Raji (cell line): ENCODE data around the gene NR2F1.

Experiments
- POLR2A ChIP-seq: IDR thresholded peaks from 2 replicates; pipeline ENCODE4 v1.6.1; 2011; ENCODE audit warnings: low read depth, low read length, control low read depth; ENCODE audit not compliant: insufficient read depth

NR2F1 gene

DNA sequence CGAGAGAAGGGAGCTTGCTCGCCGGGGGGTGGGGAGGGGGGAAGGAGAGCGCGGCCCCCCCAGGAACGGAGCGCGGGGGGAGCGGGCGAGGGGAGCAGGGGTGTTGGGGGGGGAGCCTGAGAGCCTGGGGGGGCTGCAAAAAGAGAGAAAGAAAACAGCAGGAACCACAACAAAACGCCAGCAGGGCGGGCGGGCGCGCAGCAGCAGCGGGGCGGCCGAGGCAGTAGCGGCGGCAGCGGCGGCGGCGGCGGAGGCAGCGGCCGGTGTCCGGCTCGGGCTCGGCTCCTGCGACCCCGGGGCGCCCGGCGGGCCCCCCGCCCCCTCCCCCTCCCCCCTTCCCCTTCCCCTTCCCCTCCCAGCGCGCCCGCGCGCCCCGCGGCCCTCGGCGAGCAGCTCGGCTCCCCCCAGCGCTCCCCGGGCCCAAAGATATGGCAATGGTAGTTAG lies 1.6 kb downstream of the NR2F1 start:
- no peak for TF ChIP-seq POLR2A

DNA sequence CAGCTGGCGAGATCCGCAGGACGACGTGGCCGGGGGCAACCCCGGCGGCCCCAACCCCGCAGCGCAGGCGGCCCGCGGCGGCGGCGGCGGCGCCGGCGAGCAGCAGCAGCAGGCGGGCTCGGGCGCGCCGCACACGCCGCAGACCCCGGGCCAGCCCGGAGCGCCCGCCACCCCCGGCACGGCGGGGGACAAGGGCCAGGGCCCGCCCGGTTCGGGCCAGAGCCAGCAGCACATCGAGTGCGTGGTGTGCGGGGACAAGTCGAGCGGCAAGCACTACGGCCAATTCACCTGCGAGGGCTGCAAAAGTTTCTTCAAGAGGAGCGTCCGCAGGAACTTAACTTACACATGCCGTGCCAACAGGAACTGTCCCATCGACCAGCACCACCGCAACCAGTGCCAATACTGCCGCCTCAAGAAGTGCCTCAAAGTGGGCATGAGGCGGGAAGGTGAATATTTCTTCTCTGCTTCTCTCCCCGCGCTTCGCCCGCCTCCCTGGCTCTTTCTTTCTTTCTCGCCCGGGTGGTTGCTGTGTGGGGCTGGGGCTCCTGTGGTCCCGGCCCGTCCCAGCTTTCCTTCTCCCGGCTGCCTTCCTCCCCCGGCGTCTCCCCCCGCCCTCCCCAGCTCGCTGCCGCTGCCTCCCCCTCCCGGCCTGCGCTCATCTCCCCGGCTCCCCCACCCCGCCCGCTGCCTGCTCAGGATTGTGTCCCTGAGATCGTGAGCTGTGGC lies 2.2 kb downstream of the NR2F1 start:
- no peak for TF ChIP-seq POLR2A

DNA sequence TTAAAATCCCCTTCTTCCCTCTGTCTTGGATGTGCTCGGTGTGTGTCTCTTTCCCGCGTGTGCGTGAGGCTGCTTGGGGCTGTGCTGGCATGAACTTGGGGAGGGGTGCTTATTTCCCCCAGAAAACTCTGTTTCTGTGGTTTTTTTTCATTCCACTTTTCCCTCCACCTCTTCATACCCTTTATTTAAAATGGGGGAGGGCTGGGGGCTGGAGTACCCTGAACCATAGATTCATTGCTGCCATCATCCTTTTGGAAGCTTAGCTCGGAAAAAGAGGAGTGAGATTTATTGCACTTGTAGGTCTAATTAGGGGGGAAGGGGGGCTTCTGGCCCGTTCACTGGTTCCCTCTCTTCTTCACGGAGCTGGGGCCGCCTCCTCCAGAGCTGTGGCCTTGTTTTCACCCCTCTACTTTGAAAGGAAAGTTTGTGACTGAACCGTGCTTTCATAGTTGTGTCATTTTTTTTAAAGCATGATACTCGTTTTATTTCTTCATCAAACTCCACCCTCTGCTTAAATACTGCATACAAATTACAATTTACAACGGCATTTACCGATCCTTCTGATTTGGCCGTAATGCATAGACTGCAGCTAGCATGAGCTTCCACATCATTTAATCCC lies 2.9 kb downstream of the NR2F1 start:
- TF ChIP-seq POLR2A, result no peak

DNA sequence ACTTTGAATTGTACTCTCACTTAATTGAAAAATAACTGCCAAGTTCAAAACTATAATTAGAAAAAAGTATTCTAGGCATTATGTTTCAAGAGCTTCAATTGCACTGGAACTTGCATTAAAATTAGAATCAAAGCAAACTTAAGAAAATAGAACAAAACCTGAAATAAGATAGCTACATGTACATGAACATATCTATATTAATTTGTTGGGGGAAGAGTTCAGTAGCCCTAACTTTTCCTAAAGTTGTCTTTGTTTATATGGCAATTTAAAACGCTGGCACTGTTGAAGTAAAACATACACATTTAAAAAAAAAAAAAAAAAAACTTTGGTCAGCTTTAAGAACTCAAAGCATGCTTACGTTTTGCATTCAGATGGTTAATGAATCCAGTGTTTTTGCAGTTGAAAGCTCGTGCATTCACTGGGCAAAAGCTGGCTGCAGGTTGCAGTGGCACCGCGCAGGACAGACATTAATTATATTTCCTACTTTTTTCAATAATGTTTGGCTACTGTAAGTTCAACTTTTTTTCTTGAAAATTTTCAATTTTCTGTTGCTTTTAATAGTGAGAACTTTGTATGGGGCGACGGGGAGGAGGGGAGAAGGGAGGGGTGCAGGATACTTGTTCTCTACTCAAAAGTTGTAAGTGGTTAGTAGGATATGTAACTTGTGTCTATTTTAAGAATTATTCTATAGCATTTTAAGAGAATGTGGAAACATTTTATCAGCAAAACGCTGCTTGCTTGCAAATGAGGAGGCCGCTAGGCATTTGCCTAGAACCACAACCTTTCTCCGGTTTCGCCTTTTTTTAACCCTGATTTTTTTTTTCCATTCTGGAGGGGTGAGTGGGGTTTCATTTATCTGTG lies 3.9 kb downstream of the NR2F1 start:
- no peak for TF ChIP-seq POLR2A

DNA sequence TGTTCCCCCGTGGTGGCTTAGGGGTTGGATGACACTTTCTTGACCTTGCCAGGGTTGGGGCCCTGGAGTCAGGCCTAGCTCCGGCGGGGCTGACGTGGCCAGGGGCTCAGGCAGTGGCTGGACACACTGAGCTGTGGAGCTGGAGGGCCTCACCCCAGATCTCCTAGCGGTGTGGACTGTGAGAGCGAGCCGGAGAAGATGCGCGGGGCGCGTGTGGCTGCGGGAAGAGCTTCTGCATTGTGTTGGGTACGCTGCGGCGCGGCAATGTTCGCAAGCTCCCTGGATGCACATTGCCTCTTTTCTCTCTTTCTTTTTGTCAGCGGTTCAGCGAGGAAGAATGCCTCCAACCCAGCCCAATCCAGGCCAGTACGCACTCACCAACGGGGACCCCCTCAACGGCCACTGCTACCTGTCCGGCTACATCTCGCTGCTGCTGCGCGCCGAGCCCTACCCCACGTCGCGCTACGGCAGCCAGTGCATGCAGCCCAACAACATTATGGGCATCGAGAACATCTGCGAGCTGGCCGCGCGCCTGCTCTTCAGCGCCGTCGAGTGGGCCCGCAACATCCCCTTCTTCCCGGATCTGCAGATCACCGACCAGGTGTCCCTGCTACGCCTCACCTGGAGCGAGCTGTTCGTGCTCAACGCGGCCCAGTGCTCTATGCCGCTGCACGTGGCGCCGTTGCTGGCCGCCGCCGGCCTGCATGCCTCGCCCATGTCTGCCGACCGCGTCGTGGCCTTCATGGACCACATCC lies 4.8 kb downstream of the NR2F1 start:
- no peak for TF ChIP-seq POLR2A

DNA sequence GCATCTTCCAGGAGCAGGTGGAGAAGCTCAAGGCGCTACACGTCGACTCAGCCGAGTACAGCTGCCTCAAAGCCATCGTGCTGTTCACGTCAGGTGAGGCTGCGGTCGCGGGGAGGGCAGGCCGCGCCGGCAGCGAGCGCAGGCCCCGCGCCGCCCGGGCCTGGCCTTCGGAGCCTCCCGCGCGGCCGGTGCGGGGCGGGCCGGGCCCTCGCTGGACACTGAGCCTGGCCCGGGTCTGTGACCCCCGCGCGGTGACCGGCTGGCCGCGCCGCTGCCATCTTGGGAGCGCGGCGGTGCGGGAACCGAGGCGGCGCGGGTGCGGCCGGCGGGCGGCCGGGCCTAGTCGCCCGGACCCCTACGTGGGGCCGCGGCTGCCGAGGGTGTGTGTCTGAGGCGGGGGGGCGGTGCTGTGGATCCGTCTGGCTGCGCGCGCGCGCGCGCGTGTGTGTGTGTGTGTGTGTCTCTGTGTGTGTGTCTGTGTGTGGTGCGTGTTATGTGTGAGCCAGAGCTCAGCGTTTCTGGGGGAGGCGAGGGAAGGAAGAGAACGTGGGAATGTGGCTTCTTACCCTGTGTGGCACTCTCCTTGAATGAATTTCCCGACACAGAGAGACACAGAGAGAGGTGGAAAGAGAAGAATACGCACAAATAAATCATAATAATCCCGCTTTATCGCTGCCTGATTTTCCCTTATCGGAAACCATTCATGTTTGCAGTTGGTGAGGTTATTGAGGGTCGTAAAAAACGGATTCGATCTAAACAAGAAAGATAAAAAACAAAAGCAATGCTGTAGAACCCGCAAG lies 5.5 kb downstream of the NR2F1 start:
- no peak for TF ChIP-seq POLR2A

DNA sequence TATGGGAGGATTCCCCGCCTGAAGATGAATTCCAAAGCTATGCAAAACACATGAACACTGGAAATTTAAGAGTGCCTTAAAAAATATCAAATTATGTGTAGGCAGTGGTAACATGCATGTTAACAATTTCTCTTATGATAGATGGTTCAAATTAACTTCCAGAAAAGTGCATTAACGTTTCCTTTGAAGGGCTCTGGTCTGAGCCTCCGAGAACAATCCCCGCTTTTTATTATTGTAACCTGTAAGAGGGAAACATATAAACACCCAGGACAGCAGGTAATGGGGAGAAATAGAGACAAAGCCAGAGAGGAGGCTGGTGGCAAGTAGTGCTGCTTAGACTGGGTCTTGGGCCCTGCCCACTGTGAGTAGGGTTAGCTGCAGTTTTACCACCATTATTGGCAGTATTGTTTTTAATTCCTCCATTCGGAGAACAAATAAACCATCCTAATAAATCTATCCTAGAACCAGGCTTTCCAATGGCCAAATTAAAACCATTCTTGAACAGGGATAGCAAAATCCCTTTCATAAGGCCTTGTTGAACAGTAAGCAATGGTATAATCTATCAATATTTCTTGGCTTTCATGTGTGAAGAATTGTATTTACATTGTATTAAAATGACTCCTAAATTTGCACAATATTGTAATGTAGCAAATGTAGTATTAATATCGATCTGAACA lies 6.3 kb downstream of the NR2F1 start:
- TF ChIP-seq POLR2A, result no peak

DNA sequence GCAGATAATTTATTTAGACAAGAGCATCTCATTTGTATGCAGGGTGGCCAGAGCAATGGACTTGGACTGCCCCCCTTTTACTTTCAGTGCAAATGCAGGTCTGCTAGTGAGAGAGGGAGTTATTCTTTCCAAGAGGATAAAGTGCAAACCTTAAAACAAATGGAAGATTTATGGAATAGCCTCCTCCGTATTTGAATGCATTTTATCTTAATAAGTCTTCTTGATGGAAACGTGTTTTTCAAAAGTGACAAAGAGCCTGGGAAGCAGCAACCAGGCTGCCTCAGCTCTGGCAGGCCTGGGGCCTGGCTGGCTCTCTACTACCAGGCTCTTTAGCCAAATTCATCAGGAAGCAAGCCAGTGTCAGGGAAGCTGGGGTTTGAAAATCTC lies 6.8 kb downstream of the NR2F1 start:
- TF ChIP-seq POLR2A, result no peak

DNA sequence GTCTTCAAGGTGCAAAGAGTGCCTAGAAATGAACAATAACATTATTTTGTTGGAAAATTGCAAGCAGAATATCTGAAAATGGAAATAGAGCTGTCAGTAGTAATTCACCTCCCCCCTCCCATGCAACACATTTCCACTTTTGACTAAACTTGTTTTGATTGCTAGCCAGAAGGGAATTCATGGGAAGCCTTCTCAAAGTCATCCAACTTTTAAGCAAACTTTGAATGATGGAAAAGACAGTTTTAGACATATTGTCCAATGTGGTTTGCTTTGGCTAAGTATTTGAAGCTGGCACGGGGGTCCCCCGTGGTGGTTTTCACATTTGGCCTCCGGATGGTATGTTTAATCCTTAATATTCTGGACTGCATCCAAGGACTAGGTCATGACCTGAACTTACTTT lies 7.5 kb downstream of the NR2F1 start:
- no peak for TF ChIP-seq POLR2A

DNA sequence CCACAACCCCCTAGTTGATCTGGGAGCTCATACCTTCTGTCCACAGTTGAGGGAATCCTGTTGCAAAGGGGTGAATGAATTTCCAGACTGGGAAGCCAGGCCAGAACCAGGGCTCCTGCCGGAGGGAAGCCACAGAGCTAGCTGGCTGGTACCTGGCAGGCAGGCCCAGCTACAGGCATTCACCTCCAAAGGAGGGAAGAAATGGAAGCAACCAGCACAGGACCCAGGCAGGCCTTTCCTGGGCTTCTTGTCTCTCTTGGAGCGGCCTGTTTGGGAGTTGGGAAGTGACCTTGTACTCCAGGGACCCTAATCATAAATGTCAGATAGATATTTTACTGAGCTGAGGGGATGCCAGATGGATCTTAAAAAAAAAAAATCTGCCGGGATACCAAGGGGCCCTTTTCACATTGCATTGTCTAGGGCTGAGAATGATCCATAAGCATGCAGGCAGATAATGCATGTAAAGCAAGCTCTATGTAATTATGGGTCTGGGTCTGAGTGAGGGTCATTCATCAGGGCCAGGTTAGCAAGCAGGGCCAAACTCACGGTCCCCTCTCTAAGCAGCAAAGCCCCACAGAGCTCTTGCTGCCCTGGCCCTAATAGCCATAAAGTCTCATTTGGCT lies 8.4 kb downstream of the NR2F1 start:
- TF ChIP-seq POLR2A, result no peak

DNA sequence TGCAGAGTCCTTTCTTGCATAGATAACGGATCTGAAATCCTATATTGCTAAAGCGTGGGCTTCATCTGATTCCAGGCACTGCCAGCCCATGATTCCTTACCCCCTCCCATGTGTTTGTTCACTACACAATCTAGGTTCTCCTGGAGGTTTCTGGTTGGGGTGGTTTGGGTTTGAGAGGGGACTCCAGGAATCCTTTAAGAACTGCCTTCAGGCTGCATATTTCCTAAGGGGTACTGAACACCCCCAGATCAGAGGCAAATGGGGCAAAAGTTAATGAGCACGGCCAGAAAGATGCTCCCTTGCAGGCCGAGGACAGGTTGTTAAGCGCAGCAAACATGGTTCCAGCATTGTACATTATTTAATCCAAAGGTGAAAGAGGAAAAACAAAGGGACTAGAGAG lies 9.9 kb downstream of the NR2F1 start:
- TF ChIP-seq POLR2A, result no peak

DNA sequence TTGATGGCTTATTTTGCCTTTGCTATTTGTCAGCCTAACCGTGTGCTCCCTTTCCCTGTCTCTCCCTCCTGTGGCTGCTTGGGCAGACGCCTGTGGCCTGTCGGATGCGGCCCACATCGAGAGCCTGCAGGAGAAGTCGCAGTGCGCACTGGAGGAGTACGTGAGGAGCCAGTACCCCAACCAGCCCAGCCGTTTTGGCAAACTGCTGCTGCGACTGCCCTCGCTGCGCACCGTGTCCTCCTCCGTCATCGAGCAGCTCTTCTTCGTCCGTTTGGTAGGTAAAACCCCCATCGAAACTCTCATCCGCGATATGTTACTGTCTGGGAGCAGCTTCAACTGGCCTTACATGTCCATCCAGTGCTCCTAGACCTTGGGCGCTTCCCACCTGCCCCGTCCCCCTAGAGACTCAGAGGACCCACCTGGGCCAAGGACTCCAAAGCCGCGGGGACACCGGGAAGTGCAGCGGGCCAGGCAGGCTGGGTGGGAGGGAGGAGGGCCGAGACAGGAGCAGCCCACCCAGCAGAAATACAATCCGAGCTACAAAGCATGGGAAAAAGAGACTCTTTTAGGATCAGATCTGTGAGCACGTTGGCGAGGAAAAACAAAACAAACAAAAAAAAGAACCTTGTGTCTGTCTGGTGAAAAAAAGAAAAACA lies 10.6 kb downstream of the NR2F1 start:
- no peak for TF ChIP-seq POLR2A

DNA sequence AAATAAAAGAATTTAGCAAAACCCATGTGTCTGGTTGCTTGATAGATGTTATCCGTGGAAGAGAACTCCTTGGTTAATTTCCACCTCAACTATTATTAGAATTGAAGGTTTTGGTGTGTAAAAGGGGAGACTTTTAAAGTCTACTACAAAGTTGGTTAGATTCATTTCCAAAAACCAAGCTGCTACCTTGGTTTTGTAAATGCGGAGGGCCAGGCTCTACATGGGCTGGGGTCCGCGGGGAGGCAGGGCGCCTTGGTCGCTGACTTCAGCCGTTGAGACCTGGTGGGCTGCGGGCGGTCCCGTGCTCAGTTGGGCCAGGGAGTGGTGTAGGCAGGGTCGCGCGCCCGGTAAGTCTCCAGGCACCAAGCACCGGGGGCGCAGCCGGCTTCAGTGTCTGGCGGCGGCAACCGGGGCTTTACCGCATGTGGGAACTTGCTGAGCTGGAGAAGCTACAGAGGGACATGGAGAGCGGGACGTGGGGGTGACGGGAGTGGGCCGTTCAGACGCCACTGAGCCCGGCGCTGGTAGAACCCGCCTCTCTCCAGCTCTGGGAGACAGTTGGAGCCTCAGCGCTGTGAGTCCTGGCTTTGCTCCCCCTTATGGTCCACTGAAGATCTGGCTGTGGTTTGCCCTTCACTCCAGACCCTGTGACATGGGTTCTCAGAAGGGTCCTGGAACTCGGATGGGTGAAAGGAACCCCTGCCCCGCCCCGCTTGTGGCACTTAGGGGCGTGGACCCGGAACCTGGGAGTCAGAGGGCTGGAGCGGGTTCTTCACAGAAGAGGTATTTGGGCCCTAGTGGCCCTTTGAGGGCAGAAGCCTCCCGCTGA lies 11.8 kb downstream of the NR2F1 start:
- no peak for TF ChIP-seq POLR2A
